A673 (cell line): ENCODE results near the gene MIS18A.

Experiments used
- EZH2 ChIP-seq: fragments of 200-600 bp; sonication (generic); IDR thresholded peaks from 2 replicates; pipeline ENCODE4 v1.6.1; 2017; ENCODE audit warnings: borderline replicate concordance, low read depth, mild to moderate bottlenecking, mixed read lengths, antibody characterized with exemption, low read length; ENCODE audit not compliant: poor library complexity, severe bottlenecking
- TF ChIP-seq, protein P1 (sequence below): fragments of 300-800, 200-600 bp; sonication (generic); conservative IDR thresholded peaks from 2 replicates; pipeline ENCODE4 v1.5.1; 2017; ENCODE audit warnings: low read depth, mild to moderate bottlenecking, antibody characterized with exemption, low read length, moderate library complexity, mixed read lengths

DNA sequence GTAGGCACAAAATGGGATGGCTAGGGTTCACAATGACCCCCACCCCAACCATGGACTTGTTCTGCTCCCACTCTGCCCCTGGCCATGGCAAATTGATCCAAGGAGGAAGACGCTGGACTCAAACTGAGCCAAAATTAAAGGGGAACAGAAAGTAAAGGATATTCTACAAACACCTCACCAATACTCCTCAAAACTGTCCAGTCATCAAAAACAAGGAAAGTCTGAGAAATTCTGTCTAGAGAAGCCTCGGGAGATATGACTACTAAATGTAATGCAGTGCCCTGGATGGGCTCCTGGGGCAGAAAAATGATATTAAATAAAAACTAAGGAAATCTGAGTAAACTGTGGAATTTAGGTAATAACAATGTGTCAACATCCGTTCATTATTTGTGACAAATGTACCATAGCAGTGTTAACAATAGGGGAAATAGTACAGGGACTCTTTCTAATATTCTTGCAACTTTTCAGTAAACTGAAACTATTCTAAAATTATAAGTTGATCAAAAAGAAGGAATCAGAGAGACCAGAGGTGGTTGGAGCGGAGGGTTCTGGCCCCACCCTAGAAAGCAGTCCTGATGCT, 45.0 kb downstream of the MIS18A start:
- TF ChIP-seq, protein P1, sequence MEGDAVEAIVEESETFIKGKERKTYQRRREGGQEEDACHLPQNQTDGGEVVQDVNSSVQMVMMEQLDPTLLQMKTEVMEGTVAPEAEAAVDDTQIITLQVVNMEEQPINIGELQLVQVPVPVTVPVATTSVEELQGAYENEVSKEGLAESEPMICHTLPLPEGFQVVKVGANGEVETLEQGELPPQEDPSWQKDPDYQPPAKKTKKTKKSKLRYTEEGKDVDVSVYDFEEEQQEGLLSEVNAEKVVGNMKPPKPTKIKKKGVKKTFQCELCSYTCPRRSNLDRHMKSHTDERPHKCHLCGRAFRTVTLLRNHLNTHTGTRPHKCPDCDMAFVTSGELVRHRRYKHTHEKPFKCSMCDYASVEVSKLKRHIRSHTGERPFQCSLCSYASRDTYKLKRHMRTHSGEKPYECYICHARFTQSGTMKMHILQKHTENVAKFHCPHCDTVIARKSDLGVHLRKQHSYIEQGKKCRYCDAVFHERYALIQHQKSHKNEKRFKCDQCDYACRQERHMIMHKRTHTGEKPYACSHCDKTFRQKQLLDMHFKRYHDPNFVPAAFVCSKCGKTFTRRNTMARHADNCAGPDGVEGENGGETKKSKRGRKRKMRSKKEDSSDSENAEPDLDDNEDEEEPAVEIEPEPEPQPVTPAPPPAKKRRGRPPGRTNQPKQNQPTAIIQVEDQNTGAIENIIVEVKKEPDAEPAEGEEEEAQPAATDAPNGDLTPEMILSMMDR, result no peak
- no peak for TF ChIP-seq EZH2
